ENCODE measurements around the gene MMP25.
"Not testable (repeated sequence)": the region's sequence is repeated elsewhere in the genome, so short reads cannot be mapped to it uniquely, and the experiment has no call there.

Gene MMP25

DNA sequence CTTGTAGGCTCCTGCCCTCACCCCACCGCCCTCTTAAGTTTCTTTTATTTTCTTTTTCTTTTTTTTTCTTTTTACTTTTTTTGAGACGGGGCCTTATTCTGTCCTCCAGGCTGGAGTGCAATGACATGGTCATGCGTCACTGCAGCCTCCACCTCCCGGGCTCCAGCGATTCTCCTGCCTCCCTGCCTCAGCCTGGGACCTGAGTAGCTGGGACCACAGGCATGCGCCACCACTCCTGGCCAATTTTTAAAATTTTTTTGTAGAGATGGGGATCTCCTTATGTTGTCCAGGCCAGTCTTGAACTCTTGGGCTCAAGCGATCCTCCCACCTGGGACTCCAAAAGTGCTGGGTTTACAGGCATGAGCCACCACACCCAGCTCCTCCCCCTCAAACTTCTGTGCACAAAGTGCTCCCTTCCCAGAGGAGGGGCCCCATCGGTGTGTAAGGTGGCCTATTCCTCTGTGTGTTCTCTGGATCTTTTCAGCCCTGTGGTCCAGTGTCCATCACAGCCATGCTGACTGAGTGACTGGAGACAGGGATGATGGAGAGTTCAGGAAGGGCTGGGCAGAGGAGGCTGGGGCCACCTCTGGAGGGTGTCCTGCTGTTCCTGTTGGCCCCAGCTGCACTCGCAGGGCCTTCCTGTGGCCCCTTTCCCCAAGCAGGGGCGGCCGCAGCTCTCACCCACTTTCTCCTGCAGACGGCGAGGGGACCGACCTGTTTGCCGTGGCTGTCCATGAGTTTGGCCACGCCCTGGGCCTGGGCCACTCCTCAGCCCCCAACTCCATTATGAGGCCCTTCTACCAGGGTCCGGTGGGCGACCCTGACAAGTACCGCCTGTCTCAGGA, 10.2 kb downstream of the MMP25 start:
- DNase-seq: no peak

DNA sequence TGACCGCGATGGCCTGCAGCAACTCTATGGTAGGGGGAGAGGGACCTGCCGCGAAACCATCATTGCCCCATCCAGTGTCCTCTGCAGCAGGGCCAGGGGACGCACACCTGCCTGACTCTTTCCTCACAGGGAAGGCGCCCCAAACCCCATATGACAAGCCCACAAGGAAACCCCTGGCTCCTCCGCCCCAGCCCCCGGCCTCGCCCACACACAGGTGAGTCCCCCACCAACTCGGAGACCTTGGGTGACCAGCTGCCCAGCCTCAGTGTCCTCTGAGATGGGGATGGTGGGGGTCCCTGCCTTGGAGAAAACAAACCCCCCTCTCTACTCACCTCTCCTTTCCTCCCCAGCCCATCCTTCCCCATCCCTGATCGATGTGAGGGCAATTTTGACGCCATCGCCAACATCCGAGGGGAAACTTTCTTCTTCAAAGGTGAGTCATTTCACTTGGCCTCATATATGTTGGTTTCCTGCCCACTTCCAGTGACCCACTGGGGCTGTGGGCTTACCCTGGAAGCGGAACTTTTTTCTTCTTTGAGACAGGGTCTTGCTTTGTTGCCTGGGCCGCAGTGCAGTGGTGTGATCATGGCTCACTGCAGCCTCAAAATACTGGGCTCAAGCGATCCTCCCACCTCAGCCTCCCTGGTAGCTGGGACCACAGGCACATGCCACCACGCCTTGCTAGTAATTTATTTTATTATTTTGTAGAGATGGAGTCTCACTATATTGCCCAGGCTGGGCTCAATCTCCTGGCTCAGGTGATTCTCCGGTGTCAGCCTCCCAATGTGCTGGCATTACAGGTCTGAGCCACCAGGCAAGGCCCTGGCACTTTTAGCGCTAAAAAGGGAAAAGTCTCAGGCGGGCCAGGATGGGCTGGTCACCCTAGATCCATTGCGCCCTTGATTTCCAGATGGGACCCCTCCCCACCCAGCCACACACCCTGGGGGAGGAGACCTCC, 11.1 kb downstream of the MMP25 start:
- DNase-seq: no peak

DNA sequence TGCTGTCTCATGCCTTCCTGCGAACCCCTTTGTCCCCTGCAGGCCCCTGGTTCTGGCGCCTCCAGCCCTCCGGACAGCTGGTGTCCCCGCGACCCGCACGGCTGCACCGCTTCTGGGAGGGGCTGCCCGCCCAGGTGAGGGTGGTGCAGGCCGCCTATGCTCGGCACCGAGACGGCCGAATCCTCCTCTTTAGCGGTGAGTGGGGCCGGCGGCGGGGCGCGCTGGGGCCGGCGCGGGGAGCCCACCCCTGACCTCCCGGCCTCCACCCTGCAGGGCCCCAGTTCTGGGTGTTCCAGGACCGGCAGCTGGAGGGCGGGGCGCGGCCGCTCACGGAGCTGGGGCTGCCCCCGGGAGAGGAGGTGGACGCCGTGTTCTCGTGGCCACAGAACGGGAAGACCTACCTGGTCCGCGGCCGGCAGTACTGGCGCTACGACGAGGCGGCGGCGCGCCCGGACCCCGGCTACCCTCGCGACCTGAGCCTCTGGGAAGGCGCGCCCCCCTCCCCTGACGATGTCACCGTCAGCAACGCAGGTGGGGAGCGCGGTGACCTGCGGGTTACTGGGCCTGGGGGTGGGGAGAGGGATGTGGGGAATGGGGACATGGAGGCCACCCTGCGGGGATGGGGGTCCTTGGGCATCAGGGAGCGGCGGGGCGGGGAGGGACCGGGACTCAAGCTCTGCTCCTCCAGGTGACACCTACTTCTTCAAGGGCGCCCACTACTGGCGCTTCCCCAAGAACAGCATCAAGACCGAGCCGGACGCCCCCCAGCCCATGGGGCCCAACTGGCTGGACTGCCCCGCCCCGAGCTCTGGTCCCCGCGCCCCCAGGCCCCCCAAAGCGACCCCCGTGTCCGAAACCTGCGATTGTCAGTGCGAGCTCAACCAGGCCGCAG, 12.0 kb downstream of the MMP25 start:
- DNase-seq: peak; percentile 8

DNA sequence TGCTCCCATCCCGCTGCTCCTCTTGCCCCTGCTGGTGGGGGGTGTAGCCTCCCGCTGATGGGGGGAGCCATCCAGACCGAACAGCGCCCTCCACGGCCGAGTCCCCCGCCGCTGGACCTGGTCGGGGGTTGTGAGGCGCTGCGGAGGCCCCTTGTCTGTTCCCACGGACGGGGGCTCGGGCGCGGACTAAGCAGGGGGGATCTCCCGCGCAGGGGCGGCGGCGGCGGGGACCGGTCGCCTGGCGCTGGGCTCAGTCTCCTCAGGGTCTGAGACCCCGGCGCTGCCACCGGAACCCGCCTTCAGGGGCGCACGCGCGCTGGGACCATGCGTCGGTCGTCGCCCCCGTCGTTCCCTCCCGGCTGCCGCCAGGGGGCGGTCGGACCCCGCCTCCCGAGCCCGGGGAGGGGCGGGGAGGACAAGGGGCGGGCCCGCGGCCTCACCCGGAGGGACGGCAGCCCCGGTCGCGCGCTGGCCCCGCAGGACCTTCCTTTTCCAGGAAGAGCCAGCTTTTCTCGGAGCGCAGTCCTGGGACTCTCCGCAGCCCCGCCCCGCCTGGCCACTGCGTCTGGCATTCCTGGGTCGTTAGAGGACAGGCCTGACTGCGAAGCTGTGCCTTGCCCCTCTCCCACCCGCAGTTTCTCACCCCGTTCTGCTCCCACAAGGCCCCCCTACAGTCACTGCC, 12.8 kb downstream of the MMP25 start:
- peak; percentile 33 for DNase-seq

DNA sequence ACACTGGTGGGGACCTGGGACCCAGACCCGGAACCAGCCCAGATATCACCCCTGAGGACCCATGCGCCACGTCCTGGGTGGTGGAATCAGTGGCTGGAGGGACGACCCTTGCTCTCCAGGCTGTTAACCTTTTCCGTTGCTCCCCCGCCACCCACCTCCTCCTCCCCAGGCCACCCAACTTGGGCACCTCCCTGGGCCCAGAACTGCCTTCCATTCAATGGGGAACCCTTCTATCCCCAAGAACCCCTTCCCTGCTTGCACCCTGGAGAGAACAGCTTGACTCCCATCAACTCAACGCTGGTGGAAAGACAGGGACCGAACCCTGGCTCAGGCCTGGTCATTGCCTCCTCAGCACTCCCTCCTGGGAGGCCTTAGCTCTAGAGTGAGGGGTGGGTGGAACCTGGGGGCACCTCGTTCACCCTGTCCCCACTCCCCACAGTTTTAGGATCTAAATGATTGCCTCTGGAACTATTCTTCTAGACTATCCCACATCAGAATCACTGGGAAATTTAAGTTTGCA, 13.4 kb downstream of the MMP25 start:
- no peak for DNase-seq

DNA sequence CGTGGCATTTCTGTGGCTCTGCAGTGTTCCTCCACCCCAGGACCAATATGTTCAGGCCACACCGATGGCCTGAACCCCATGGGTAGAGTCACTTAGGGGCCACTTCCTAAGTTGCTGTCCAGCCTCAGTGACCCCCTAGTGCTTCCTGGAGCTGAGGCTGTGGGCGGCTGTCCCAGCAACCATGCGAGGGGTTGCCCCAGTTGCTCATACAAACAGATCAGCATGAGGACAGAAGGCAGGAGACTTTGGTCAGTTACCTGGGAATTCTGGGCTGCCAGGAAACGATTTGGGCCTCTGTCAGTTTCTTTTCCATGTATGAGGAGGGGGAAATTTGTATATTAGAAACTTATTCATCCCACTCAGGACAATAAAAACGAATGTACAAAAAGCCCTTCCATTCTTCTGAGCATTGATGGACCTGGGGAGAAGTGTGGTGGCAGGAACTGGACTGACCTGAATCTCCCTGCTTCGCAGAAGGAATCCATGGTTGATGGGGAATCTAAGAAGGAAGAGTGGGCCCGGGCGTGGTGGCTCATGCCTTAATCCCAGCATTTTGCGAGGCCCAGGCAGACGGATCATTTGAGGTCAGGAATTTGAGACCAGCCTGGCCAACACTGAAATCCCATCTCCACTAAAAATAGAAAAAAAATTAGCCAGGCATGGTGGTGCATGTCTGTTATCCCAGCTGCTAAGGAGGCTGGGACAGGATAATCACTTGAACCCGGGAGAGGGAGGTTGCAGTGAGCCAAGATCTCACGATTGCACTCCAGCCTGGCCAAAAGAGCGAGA, 14.2 kb downstream of the MMP25 start:
- DNase-seq: no peak

DNA sequence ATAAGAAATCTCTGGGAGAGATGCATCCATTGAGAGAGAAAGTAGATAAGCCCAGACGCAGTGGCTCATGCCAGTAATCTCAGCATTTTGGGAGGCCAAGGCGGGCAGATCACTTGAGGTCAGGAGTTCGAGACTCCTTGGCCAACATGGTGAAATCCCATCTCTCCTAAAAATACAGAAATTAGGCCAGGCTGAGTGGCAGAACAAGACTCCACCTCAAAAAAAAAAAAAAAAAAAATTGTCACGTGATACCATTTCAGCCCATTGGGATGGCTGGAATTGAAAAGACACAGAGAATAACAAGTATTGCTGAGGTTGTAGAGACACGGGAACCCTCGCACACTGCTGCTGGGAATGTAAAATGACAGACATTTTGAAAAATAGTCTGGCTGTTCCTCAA, 16.2 kb downstream of the MMP25 start:
- no peak for DNase-seq

DNA sequence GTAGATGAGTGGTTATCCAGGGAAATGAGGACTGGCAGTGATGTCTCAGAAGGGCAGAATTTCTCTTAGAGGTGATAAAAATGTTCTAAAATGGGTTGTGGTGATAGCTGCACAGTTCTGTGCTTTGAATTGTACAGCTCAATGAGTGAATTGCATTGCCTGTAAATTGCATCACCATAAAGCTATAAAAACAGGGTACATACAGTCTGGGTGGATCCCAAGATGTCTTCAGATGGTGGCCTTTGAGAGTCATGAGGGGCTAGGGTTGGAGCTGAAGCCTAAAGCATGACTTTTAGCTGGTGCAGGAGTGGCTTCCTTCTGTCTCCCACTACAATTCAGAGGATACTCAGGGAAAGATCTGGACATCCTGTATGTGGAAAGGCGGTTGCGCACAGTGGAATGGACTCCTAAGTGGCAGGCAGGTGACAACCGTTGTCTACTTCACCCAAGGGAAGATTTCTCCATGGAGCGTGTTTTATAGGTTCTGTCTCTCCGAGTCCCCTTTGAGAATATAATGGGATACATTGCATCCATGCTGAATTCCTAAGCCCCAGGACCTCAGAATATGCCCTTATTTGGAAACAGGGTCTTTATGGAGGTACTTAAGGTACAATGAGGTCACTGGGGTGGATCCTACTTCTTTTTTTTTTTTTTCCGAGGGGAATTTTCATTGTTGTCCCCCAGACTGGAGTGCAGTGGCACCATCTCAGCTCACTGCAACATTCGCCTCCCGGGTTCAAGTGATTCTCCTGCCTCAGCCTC, 17.4 kb downstream of the MMP25 start:
- DNase-seq: no peak

DNA sequence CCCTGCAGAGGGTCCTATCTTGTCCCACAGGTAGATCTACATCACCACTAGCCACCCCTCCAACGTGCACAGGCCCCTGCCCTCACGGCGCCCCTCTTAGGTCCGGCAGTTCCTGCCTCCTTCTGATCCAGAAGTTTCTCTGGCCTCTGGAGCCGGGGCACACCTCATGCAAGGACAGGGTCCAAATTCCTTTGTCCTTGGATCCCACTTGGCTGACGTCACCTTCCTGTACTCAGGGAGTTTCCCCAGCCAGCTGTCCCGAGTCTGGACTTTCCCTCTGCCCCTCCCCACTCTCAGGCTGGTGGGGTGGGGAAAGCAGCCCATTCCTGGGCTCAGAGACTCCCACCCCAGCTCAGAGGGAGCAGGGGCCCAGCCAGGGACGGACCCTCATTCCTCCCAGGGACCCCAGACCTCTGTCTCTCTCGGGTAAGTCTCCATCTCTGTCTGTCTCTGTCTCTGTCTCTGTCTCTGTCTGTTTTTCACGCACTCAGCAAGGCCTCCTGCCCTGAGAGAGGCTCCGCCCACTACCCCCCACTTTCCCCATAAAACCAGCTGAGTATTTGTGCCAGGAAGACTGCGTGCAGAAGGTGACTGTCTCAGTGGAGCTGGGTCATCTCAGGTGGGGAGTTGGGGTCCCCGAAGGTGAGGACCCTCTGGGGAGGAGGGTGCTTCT, 18.8 kb downstream of the MMP25 start, which contains the start of gene IL32:
TSS of gene IL32 (plus strand) at position 572 of the 673 bp plus-strand sequence. CDS start 172 bp downstream, outside the sequence.
- no peak for DNase-seq

DNA sequence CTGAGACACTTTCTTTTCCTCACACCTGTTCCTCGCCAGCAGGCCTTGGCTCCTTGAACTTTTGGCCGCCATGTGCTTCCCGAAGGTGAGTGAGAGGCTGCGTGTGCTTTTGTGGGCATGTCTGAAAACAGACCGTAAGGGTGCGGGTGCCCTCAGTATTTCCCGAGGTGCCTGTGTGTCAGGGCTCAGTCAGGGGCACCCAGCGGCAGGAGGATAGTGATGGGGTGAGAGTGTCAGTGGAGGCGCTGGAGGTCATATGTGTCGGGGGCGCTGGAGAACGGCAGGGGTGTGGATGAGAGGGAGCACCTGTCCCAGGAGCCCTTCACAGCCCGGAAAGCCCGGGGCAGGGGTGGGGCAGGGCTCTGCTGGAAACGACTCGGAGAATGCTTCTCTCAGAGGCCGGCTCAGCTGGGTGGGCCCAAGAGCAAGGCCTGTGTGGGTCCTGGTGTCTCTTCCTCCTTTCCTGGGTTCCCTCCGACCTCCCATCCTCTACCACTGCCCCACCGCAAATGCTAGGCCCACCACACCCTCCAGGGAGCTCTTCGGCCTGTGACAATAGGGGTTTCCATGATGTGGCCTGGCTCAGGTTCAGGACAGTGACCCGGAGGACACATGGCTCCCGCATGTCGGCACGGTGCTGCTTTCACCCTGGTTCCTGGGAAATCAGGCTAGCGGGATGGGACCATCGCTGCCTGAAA, 19.5 kb downstream of the MMP25 start:
- DNase-seq: no peak

DNA sequence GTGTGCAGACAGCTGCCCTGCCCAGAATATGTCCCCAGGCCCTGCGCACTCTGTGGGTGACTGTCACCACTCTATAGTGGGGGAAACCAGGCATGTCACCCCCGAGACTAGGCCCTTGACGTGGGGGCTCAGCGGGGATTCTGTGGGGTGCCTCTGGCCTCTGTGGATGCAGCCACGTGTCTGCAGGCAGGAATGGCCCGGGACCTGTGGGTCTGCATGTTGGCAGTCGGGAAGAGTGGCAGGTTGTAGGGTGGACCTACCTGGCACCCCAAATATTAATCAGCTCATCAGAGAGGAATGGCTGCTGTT, 20.0 kb downstream of the MMP25 start:
- DNase-seq: no peak

DNA sequence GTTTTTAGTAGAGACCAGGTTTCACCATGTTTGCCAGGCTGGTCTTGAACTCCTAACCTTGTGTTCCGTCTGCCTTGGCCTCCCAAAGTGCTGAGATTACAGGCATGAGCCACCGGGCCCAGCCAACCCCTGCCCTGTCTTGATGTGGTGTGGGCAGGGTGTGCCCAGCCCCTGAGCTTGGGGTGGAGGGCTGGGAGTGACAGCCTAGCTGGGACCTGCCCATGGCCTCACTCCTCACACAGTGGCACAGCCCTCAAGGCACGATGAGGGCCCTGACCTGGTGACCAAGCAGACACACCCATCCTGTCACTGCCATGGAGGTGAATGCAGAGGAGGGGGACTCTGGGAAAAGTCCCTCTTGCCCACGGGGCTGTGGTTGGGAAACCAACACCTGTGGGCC, 22.1 kb downstream of the MMP25 start:
- DNase-seq: no peak

DNA sequence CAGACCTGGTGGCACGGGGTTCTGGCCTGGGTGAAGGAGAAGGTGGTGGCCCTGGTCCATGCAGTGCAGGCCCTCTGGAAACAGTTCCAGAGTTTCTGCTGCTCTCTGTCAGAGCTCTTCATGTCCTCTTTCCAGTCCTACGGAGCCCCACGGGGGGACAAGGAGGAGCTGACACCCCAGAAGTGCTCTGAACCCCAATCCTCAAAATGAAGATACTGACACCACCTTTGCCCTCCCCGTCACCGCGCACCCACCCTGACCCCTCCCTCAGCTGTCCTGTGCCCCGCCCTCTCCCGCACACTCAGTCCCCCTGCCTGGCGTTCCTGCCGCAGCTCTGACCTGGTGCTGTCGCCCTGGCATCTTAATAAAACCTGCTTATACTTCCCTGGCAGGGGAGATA, 22.8 kb downstream of the MMP25 start:
- not testable (repeated sequence) for DNase-seq

DNA sequence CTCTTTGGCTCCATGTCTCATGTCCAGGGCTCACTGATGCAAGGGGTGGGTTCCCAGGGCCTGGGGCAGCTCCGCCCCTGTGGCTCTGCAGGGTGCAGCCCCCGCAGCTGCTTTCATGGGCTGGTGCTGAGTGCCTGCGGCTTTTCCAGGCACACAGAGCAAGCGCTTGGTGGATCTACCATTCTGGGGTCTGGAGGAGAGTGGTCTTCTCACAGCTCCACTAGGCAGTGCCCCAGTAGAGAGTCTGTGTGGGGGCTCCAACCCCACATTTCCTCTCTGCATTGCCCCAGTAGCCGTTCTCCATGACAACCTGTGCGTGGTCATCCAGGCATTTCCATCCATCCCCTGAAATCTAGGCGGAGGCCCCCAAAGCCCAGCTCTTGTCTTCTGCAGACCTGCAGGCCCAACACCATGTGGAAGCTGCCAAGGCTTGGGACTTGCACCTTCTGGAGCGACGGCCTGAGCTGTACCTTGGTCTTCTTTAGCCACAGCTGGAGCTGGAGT, 24.3 kb downstream of the MMP25 start:
- no peak for DNase-seq

DNA sequence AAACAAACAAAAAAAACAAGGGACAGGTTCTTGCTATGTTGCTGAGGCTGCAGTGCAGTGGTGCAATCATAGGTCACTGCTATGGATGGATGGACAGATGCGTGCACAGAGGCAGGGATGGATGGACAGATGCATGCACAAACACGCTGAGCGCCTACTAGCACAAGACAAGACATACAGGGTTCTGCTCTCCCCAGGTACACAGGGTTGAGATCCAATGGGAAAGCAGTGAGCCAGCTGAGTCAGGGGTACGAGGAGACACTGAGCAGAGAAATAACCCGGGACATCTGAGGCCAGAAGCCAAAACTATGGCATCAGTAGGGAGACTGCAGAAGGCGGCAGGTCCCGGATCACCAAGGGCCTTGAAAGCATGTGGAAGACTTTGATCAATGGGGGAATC, 25.3 kb downstream of the MMP25 start:
- no peak for DNase-seq

DNA sequence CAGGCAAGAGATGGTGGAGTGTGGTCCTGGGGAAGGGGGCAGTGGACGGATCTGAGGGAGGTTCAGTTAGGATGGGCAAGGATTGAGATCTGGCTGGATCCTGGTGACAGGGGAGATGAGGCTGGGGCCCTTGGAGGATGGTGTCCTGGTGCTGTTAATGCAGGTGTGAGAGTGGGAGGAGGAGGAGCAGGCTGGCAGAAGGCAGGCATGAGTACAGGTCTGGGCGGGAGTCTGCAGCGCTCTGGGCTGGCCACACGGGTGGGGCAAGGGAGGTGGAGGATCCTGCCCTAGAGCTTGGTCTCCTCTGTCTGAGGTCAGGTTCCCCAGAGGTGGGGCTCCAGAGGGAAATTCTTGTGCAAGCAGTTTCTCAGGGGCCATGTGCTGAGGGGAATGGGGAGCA, 25.8 kb downstream of the MMP25 start:
- DNase-seq: not testable (repeated sequence)

DNA sequence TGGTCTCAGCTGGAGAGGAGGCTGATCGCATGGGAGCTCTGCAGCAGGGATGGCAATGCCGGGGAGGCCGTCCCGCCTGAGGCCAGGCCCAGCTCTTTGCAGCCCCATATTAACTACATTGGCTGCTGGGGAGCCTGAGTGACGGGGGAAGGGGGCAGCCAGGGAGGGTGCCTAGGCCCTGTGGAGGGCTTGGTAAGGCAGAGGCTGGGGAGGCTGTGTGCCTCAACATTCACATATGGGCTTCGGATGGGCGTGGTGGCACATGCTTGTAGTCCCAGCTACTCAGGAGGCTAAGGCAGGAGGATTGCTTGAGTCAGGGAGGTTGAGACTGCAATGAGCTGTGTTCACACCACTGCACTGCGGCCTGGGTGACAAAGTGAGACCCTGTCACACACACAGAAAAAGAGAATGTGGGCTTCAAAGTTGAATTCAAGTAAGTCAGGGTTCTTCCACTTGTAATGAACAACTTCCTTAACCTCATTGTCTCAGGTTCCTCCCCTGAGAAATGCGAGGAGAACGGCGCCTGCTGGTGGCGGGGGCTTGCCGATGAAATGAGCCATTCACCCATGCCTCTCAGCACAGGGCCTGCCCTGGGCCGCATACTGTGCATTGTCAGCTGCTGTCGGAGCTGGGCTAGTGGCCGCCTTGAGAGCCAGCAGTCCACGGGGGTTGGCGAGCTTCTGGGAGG, 26.4 kb downstream of the MMP25 start:
- DNase-seq: not testable (repeated sequence)

DNA sequence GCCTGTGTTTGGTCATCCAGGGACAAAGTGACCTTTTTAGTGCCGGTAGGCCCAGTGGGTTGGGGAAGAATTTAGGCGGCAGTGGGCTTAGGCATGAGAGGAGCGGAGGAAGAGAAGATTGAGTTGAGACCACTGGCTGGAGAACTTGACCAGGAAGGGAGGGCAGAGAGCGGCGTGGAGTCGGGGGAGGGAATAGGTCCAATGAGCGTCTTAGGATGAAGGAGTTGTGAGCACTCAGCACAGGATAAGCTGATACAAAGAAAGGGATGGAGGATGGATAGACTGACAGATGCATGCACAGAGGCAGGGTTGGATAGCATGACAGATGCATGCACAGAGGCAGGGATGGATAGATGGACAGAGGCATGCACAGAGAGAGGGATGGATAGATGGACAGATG, 27.1 kb downstream of the MMP25 start:
- no peak for DNase-seq

Data from DMS153 (cell line).